ENCODE results near the gene SLAMF1.
"Not testable (repeated sequence)": the region's sequence is repeated elsewhere in the genome, so short reads cannot be mapped to it uniquely, and the experiment has no call there.

SLAMF1 gene

GRCh38 chr1:160658162-160658813, 11.4 kb upstream of the SLAMF1 start:
- no peak for TF ChIP-seq CTCF (conservative IDR thresholded peaks at IDR 0.05; ENCODE audit: low read depth)
- ChIA-PET POLR2A (ENCODE audit: low non-redundant PET) (no interaction called here), CTCF (interaction anchor here (0.6 kb wide), 1 partner anchor 545 kb away, joined by 3 read pairs; no protein-coding TSS in a partner anchor)
- no peak for DNase-seq (ENCODE audit: low spot score)
- H3K27ac ChIP-seq: no peak overlapping the region

- ChIA-PET POLR2A (ENCODE audit: low non-redundant PET) (no interaction called here), CTCF (interaction anchor here (0.6 kb wide), 1 partner anchor 546 kb away, joined by 3 read pairs; no protein-coding TSS in a partner anchor)
- TF ChIP-seq CTCF (conservative IDR thresholded peaks at IDR 0.05; ENCODE audit: low read depth): no peak
- no peak for DNase-seq (ENCODE audit: low spot score)
- H3K27ac ChIP-seq: no peak overlapping the region
These were observed 10.5 kb upstream of the SLAMF1 start for GRCh38 chr1:160657250-160657781.

- TF ChIP-seq CTCF (conservative IDR thresholded peaks at IDR 0.05; ENCODE audit: low read depth): no peak
- ChIA-PET POLR2A (ENCODE audit: low non-redundant PET) (no interaction called here), CTCF (no interaction called here)
- DNase-seq (ENCODE audit: low spot score): no peak
- H3K27ac ChIP-seq: no peak overlapping the region
These were observed 9.9 kb upstream of the SLAMF1 start for GRCh38 chr1:160656737-160657136.

GRCh38 chr1:160653620-160654016, 6.8 kb upstream of the SLAMF1 start:
- ChIA-PET CTCF (interaction anchor here (0.5 kb wide), 1 partner anchor 35 kb away, joined by 3 read pairs; no protein-coding TSS in a partner anchor), POLR2A (ENCODE audit: low non-redundant PET) (no interaction called here)
- TF ChIP-seq CTCF (conservative IDR thresholded peaks at IDR 0.05; ENCODE audit: low read depth): no peak
- DNase-seq (ENCODE audit: low spot score): no peak
- H3K27ac ChIP-seq: no peak overlapping the region

GRCh38 chr1:160652924-160653619, 6.2 kb upstream of the SLAMF1 start:
- no peak for TF ChIP-seq CTCF (conservative IDR thresholded peaks at IDR 0.05; ENCODE audit: low read depth)
- DNase-seq (ENCODE audit: low spot score): no peak
- POLR2A ChIA-PET (ENCODE audit: low non-redundant PET): no interaction called here
- no peak overlapping the region for H3K27ac ChIP-seq
- CTCF ChIA-PET: interaction anchor here (0.5 kb wide), 1 partner anchor 35 kb away, joined by 3 read pairs; no protein-coding TSS in a partner anchor

GRCh38 chr1:160652065-160652641, 5.3 kb upstream of the SLAMF1 start:
- CTCF ChIA-PET; POLR2A ChIA-PET (ENCODE audit: low non-redundant PET); H3K27ac ChIP-seq: not testable (repeated sequence)

More at GRCh38 chr1:160652065-160652641, 5.3 kb upstream of the SLAMF1 start:
- DNase-seq (ENCODE audit: low spot score): not testable (repeated sequence)

Measured in RWPE1 (cell line).